Thyroid gland (tissue), 4 donors: ENCODE data around the gene OR52H1.

ENCODE experiments used
- CTCF ChIP-seq, 6 experiments: fragments of 200-600 bp in 3 of 6; fragments of 450-650 bp in 3 of 6; sonication (generic) in 3 of 6; IDR thresholded peaks; one replicate each; pipeline ENCODE4 v1.5.1; 2016 to 2019; ENCODE audit warnings: antibody characterized with exemption in 6 of 6, mild to moderate bottlenecking in 2 of 6, inconsistent platforms in 1 of 6, moderate library complexity in 1 of 6
- POLR2A ChIP-seq, 2 donors: fragments of 450-650 bp; IDR thresholded peaks; one replicate each; pipeline ENCODE4 v1.6.1; 2017; ENCODE audit warnings: antibody characterized with exemption in 2 of 2, mild to moderate bottlenecking in 2 of 2, moderate library complexity in 1 of 2

GRCh38 chr11:5553343-5553742 lies 5.0 kb upstream of the OR52H1 start:
- TF ChIP-seq CTCF (IDR thresholded peaks at IDR 0.05) (peak in 1 of 6 experiments; percentile 12), POLR2A (IDR thresholded peaks at IDR 0.05) (no peak)
